ENCODE measurements around the gene GAB2.
"Not testable (repeated sequence)": the region's sequence is repeated elsewhere in the genome, so short reads cannot be mapped to it uniquely, and the experiment has no call there.

GAB2 gene

GRCh38 chr11:78181185-78181584 is 236.4 kb downstream of the GAB2 start:
- peak; percentile 57 for DNase-seq (ENCODE audit: low read depth)
- TF ChIP-seq, protein P1, sequence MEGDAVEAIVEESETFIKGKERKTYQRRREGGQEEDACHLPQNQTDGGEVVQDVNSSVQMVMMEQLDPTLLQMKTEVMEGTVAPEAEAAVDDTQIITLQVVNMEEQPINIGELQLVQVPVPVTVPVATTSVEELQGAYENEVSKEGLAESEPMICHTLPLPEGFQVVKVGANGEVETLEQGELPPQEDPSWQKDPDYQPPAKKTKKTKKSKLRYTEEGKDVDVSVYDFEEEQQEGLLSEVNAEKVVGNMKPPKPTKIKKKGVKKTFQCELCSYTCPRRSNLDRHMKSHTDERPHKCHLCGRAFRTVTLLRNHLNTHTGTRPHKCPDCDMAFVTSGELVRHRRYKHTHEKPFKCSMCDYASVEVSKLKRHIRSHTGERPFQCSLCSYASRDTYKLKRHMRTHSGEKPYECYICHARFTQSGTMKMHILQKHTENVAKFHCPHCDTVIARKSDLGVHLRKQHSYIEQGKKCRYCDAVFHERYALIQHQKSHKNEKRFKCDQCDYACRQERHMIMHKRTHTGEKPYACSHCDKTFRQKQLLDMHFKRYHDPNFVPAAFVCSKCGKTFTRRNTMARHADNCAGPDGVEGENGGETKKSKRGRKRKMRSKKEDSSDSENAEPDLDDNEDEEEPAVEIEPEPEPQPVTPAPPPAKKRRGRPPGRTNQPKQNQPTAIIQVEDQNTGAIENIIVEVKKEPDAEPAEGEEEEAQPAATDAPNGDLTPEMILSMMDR (conservative IDR thresholded peaks at IDR 0.05; ENCODE audit: low read depth, low read length) = no peak
- H3K4me3 ChIP-seq (ENCODE audit: low read depth, low read length) = no peak overlapping the region

- DNase-seq (ENCODE audit: low read depth) = no peak
- H3K4me3 ChIP-seq (ENCODE audit: low read depth, low read length) = no peak overlapping the region
Observed at GRCh38 chr11:78180751-78181150, 236.9 kb downstream of the GAB2 start.

DNA sequence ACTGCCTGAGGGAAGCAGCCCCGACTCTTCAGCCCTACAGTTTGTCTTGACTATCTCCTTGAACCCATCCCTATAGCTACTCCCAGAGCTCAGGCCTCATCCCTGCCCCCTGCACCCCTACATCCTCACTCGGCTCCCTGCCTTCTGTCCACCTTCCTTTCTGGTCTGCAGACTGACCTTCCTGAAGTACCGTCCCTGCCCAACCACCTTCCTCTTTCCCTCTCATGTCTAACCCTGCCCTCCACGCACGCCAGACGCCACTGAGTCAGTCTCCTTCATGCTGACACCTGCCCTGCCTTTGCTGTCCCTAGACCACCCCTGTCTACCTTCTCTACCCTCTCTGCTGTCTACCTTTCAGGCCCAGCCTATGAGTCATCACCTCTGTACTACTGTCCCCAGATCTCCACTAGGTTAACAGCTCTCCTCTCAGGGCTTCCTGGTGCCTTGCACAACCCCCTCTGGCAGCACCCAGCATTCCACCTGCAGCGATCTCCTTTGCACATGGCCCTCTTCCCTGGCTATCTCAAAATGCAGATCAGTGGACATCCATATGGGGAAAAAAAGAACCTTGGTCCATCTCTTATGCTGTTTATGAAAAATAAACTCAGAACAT is 238.1 kb downstream of the GAB2 start:
- DNase-seq (ENCODE audit: low read depth) = no peak
- no peak overlapping the region for H3K4me3 ChIP-seq (ENCODE audit: low read depth, low read length)
- TF ChIP-seq, protein P1 (conservative IDR thresholded peaks at IDR 0.05; ENCODE audit: low read depth, low read length) = no peak

More at GRCh38 chr11:78180751-78181150, 236.9 kb downstream of the GAB2 start:
- TF ChIP-seq, protein P1 (conservative IDR thresholded peaks at IDR 0.05; ENCODE audit: low read depth, low read length) = no peak

- TF ChIP-seq, protein P1 (conservative IDR thresholded peaks at IDR 0.05; ENCODE audit: low read depth, low read length) = no peak
- no peak for DNase-seq (ENCODE audit: low read depth)
Observed at GRCh38 chr11:78177216-78177615, 240.4 kb downstream of the GAB2 start.

DNA sequence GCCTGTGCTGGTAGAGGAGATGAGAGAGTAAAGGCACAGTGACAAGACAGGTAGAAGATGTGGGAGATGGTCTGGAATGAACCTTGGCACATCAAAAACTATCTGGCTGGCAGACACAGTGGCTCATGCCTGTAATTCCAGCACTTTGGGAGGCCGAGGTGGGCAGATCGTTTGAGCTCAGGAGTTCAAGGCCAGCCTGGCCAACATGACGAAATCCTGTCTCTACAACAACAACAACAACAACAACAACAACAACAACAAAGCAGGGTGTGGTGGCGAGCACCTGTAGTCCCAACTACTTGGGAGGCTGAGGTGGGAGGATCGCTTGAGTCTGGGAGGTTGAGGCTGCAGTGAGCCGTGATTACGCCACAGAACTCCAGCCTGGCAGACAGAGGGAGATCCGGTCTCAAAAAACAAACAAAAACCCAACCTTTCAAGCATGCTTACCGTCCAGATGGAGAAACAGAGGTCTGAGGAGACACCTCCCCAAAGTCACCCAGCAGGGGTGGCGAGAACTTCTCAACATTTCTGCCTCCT is 240.9 kb downstream of the GAB2 start:
- TF ChIP-seq, protein P1 (conservative IDR thresholded peaks at IDR 0.05; ENCODE audit: low read depth, low read length) = no peak
- H3K4me3 ChIP-seq (ENCODE audit: low read depth, low read length) = no peak overlapping the region
- DNase-seq (ENCODE audit: low read depth) = no peak

More at GRCh38 chr11:78177216-78177615, 240.4 kb downstream of the GAB2 start:
- no peak overlapping the region for H3K4me3 ChIP-seq (ENCODE audit: low read depth, low read length)

DNA sequence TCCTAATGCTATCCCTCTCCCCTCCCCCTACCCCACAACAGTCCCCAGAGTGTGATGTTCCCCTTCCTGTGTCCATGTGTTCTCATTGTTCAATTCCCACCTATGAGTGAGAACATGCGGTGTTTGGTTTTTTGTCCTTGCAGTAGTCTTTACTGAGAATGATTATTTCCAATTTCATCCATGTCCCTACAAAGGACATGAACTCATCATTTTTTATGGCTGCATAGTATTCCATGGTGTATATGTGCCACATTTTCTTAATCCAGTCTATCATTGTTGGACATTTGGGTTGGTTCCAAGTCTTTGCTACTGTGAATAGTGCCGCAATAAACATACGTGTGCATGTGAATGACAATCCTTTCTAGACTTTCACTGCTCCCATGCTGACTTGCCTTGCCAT is 241.8 kb downstream of the GAB2 start:
- not testable (repeated sequence) for DNase-seq (ENCODE audit: low read depth); H3K4me3 ChIP-seq (ENCODE audit: low read depth, low read length)

- TF ChIP-seq, protein P1 (conservative IDR thresholded peaks at IDR 0.05; ENCODE audit: low read depth, low read length) = no peak
- no peak overlapping the region for H3K4me3 ChIP-seq (ENCODE audit: low read depth, low read length)
- DNase-seq (ENCODE audit: low read depth) = no peak
Observed at GRCh38 chr11:78171951-78172350, 245.7 kb downstream of the GAB2 start.

Data from choroid plexus epithelial cell (primary cell).